Amniotic epithelial cell (primary cell): ENCODE results near the gene SPATA9.
"Not testable (repeated sequence)": the region's sequence is repeated elsewhere in the genome, so short reads cannot be mapped to it uniquely, and the experiment has no call there.

ENCODE experiments used
- DNase-seq: peaks from one replicate; pipeline ENCODE4 v3.0.0-alpha.2; 2010; ENCODE audit warnings: low read depth

Gene SPATA9

DNA sequence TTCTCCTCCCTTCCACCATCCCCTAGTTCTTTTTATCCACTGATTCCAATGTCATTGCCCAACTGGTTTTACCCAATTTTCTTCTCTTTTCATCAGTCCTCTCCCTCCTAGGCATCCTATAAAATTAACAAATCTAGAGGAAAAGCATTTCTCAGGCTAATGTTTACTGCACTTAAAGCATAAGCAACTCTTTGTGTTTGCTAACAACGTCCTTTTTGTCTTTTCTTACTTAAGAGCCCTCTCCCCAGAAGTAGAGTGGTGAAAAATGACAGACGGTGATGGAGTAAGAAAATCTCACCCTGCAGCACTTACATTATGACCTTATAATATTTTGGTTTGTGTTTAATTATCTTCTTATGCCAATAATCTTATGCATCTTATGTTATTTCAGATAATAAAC lies 1.6 kb upstream of the SPATA9 start:
- DNase-seq = no peak

DNA sequence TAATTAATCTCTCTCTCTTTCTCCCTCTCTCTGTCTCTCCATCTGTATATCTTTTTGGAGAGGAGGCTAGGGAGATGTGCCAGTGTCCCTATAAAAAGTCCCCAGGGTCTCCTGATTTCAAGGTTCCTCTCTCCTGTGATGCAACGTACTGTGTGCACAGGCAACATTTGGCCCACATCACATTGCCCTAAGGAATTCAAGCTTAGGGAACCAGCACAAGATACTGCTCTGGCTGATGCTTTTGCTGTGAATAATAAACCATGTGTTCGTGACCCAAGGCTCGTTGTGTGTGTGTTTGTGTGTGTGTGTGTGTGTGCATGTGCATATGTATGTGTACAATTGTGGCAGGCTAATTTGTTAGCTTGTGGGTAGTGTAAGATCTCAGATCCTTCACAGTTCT lies 9.7 kb downstream of the SPATA9 start:
- DNase-seq = peak; percentile 65

DNA sequence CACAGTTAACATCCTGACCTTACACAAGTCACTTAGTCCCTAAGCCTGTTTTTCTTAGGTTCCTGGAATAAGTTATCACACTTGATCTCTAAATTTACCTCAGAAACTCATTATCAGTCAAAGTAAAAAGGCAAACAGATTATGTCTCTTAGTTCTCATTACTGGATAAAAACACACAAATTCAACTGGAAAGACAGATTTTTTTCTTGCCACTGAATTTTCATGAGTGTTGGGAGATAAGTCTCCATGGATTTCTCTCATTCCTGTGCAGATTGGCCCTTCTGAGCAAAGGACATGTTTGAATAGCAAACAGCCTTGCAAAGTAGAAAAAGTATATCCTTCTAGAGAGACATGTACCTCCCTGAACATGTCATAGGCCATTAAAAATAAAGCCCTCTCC lies 10.2 kb downstream of the SPATA9 start:
- DNase-seq = no peak

DNA sequence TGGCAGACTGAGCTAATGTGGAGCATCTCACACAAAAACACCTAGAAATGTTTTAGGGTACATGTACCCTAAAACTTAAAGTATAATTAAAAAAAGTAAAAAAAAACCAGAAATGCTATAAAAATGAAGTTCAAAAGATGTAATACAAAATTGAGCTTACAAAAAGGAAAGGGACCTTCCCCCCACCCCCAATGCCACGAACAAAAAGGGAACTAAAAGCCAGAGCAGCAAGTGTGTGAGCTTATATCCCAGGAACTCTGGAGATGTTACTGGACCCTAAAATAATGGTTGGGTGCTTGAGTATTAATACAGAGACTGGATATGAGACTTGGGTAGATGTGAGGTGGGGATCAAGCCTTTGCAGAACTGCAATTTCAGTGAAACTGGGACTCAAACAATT lies 11.0 kb downstream of the SPATA9 start:
- DNase-seq = no peak

DNA sequence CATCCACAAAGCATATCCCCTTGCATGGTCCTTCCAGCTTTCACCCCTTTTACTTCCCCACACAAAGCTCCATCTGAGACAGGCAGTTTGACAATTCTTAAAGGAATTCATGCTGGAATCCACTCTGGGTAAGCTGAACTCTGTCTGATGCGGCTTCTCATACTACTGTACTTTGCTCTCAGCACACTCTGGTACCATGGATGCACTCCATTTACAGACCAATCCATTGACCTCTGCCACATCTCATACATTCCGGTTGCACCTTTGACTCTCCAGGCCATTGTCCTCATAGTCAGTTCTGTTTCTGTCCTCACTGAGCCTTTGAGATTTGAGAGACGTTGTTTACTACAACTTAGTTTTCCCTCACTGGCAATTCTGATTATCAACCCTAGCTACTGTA lies 12.2 kb downstream of the SPATA9 start:
- no peak for DNase-seq

DNA sequence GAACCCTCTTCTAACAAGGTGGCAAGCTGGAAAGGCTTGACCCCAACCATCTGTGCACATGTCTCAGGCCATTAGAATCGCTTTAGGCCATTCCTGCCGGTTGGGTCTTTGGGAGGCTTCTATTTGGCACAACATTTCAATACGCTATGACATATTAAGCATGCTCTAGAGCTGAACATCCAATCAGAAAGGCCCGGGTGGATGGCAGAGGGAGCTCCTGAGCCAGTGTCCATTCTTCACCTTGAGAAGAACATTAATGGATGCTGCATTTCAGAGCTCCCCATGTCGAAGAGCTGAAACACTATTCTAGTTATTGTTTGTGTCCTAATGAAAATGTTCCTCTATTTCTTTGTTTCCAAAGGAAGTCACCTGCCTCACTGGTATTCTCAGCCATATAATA lies 12.8 kb downstream of the SPATA9 start:
- no peak for DNase-seq

DNA sequence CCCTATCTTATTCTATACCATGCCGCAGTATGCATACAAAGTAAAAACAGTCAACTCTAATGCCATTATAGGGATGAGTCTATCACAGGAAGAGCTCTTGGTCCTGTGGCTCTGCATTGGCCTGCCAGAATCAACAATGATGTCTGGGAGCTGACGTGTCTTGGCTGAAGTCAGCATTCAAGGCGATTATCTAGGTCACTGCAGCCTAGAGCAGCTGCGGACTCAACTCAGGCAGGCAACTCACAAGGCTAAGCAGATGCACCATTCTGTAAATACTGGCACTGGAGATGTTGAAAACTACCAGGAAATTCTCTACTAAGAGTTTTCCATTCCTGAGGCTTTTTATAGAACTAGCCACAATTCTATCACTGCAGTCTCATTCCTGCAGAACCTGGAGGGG lies 13.3 kb downstream of the SPATA9 start:
- peak; percentile 97 for DNase-seq

DNA sequence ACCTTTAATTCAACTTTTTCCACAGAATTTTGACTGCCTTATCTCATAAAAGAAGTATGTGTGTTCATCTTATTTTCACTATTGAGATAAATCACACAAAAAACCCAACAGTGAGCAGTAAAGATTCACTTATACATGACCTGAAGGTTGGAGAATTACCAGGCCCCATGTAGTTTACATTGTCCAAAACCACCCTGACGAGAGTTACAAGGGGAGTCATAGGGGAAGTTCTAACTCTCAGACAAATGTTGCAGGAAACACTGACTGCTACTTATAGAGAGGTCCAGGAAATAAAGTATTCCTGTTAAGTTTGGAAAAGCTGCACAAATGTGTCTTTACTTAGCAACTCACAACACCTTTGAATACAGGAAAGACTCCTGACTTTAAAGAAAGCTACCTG lies 14.1 kb downstream of the SPATA9 start:
- DNase-seq = peak; percentile 47

DNA sequence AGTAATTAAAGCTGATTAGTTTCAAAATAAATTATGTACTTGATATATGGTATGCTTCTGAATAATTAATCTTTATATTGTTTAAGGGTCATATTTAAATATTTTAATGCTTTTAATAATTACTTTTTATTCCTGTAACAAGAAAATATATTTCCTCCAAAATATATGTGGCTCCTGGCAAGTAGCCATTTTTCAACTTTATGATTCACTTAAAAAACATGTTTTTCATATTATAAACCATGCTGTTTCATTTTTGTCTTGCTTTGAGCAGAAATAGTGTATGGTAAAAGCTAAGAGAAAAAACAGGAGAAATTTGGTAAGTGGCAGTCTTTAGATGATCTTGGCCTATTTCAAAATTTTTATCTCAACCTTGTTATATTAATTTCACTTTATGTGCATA lies 14.6 kb downstream of the SPATA9 start:
- peak; percentile 33 for DNase-seq

DNA sequence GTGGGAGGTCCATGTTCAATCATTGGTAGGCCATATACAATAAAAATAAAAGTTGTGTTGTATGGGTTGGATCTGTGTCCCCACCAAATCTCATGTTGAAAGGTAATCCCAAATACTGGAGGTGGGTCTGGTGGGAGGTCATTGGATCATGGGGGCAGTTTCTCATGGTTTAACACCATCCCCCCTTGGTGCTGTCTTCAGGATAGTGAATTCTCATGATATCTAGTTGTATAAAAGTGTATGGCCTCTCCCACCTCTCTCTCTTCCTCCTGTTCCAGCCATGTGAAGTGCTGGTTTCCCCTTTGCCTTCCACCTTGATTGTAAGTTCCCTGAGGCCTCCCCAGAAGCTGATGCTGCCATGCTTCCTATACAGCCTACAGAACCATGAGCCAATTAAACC lies 15.1 kb downstream of the SPATA9 start:
- DNase-seq = no peak

DNA sequence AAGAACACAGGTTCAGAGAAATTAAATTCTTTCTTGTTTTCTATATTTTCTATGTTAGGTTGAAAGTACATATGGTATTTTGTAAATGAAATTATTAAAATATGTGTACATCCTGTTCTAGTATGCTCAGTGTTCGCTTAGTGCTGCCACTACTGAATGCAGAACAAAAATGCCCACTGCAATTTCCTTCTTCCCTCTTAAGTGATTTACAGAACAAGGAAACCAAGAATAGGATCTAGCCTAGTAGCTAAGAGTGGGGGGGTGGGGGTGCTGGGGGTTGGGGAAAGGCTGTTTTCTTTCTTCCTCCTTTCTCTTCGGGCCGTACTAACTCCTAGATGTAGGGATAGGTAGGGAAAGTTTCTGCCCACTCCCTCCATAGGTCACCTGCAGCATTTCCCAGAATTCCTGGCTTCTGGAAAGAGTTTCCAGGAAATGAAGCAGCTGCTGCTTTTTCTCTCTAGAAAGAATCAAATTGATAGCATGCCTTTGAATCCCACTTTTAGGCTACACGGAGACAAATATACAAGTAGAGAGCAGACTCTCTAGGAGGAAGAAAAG lies 15.7 kb downstream of the SPATA9 start:
- DNase-seq = no peak

DNA sequence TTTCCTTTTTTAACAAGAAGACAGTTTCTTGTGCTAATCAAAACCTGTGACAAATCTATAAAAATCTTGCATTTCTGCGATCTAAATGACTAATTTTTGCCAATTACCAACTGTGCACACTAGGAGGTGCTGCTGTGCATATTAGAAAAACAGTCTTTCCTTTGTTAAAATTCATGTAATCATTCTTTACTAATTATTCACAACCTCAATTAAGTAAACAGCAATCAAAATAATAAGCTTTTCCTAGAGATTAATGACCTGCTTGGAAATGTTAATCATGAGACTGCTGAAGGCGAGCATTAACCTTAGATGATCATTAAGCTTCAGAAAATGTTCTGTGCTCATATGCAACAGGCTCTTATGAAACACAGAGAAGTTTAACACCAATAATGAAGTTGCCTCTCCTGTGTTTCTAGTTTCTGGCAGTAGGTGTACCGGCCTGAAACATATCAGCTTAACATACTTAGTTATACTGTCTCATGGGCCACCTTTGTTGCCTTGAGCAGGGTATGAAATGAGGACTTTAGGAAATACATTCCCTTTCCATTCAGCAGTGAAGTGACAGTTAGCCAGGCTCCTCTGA lies 18.5 kb downstream of the SPATA9 start:
- DNase-seq = peak; percentile 65

DNA sequence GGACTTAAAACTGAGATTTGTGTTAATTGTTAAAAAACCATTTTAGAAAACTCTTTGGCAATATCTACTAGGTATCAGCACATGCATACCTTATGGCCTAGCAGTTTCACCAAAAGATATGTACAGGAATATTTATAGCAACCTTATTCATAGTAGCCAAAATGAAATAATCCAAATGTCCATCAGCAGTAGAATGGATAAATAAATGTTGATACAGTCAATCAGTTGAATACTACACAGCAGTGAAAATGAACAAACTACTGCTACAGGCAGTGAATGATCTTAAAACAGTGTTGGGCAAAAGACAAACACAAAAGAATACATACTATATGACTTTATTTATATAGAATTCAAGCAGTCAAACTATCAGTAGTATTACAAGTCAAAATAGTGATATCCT lies 19.8 kb downstream of the SPATA9 start:
- no peak for DNase-seq

DNA sequence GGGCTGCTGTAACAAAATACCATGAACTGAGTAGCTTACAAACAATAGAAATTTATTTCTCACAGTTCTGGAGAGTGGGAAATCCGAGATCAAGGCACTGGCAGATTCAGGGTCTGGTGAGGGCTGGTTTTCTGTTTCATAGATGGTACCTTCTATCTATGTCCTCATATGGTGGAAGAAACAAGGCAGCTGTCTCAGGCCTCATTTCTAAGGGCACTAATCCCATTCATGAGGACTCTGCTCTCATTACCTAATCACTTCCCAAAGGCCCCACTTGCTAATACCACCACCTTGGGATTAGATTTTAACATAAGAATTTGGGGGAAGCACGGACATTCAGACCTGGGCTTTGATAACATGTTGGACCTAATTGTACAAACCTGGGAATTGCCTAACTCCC lies 22.7 kb downstream of the SPATA9 start:
- no peak for DNase-seq

DNA sequence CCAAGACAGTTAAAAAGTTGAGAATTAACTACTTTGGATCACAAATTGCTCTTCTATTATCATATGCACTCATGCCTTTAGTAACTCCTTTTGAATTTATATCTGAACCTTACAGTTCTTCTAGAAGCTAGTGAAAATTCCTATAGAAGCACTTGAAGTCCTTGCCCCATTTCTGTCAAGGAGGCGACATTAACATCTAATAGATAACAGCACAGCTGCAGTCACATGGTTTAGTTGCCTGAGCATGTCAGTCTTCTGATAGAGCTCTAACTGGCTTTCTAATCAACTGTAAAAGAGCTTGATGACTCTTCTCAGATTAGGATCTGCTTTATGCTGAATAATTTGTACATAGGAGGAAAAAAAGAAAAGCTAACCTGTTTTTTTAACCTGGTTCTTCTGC lies 27.2 kb downstream of the SPATA9 start:
- no peak for DNase-seq

DNA sequence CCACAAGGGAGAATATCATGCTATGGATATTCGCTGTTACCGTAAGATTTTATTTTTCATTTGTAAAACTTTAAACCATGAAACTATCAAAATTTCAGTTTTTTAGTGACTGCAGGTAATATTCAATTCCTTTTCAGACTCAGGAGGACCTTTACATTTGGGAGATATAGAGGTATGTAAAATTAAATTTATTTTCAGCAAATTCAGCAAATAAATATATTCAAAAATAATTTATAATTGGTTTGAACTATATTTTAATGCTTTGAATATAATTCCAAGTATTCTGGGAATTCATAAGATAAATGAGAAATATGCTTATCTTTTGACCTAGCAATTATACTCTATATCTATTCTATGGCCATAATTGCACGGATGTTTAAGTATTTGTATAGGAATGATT lies 28.6 kb downstream of the SPATA9 start:
- DNase-seq = no peak

DNA sequence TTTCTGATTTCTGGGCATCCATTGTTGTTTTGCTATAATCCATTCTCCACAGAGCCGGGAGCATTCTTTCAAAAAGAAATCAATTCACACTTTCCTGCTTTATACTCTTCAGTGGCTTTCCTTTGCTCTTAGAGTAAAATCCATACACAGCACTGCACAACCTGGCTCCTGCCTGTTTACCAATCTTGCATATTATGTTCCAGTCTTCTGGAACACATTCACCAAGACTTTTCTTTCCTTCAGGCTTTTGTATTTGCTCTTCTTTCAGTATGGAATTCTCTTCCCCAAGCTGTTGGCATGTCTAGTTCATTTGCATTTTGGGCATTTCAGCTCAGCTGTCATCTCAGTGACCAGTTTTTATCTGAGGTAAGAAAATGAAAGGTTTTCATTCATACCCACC lies 29.9 kb downstream of the SPATA9 start:
- DNase-seq = no peak

DNA sequence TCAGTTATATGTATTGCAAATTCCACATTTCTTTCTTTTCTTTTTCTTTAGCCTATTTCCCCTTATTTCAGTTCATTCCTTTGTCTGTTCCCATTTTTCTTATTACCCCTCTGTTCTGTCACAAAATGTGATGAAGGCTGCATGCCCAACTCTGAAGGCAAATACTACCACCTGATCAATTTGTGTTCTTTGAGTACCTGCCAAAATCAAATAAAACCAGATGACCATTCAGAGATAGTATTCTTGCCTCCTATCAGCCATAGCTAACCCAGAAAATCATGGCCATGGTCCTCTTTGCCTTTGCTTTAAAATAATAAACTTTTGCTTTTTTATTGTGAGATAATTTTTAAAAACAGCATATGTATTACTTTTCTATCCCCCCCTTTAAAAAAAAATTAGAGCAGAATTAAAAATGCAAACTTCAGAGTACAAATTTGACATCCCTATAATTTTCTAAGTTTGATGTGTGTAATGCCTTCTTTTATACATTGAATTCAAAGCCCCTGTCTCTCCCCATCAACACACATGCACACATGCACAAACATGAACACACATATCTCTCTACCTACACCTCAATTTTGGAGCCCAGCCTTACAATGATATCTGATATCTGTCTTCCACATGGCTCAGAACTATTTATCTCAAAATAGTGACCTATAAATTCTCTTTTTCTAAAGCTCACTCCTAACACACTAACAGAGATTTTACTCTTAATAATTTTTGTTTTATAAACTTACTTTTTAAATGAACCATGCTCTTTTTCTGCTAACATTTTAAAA lies 32.8 kb downstream of the SPATA9 start:
- no peak for DNase-seq

DNA sequence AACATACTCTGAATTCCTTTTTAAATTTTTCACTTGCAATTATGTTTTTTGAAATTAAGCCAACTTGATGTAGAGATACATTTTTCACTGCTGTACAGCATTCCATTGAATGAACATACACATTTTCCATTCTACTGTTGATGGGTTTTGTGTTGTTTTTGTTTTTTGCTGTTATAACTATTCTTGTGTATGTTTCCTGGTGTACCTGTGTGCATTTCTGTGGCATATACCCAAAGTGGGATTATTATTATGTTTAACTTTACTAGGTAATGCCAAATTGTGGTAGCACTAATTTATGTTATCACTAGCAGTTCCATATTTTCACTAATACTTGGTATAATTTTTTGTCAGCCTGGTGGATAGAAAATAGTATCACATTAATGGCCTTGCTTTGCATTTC lies 33.5 kb downstream of the SPATA9 start:
- no peak for DNase-seq

DNA sequence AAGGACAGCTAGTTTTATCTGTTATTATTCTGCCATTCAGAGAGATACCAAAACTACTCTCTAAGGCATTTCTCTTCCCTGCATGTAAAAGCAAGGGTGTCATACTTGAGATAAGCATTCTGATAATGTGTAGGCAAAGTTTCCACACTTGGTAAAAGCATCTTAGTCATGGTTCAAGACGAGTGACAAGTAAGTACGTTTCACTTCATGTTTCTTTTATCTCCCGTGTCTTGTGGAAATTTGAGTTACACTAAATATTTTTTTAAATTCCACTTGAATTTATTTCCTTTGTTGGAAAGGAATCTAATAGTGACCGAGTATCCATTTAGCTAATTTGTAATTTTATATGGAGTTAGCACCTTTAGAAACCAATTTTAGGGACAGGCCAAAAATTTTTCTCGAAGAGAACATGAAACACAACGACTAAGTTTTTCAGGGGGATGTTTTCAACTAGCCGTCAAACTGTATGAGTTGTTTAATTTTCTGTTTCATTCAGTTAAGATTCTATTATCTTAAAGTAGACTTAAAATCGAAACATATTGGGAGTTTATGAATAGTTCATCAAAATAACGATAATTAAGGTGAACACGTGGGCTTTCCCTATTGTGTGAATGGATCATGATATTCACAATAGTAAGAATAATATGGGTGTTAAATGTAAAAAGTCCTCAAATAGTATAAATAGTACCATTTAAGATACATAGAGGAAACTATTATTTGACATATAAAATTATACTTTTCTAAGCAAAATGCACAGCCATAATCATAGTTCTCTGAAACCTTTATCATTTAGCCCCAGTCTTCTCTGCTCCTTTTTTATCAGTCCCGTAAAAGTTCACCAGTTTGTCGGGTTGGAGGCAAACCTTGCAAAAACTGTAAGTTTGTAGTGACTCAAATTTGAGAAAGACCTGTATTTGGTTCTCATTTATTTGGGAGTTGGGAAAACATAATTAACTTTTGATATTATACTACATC lies 34.6 kb downstream of the SPATA9 start:
- peak; percentile 76 for DNase-seq

DNA sequence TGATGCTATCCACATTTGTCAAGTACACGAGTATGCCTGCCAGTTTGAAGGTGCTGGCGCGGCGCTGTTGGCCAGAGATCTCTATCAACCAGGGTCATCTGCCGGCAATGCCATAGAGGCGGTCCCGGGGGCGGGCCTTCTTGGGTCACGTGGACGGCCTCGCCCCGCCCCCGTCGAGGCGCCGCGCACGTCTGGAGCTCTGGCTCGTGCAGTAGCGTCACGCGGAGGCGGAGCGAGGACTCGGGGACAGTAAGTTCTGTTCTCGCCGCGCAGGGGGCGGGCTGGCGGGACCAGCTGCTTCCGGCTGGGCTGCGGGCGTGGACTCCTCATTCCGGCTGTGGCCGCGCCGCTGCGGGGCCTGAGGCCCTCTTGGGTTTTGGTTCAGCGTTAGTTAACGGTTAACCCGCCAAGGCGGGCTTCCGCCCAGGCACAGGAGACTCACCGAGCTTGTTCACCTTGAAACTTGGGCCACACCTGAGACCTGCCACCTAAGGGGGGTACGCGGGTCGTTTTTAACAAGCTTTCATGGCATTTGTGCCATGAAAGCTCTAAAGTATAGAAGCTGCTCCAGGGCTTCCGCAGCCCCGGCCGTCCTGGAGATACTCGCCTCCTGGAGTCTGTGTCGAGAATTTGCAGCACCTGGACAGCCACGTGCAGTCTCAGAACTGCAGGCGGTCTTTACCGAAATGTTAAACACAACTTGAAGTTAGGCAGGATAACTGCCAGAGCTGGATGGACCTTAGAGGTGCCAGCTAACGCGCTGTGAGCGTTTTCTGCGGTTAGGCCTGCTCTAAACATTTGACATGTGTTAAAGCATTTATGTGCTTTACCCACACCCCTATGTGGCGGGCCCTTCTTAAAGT lies 36.0 kb downstream of the SPATA9 start, which contains the start of gene RFESD:
RFESD (plus strand) TSS at position 209 of the 863 bp plus-strand sequence. CDS start 5,495 bp downstream, outside the sequence.
- DNase-seq = peak; percentile 93

DNA sequence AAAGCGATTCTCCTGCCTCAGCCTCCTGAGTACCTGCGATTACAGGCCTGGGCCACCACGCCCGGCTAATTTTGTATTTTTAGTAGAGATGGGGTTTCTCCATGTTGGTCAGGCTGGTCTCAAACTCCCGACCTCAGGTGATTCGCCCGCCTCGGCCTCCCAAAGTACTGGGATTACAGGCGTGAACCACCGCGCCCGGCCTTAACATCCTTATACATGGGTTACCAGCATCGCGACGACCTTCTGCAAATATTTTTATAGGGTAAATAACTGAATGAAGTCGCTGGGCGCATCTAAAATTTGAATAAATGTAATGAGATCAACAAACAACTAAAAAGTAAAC lies 36.6 kb downstream of the SPATA9 start:
- not testable (repeated sequence) for DNase-seq
